ENCODE measurements around the gene PBX1. TPM values are rescaled to one million over a fixed set of nuclear protein-coding genes. Genes with fewer than 3 reads are reported as not detected.

The PBX1 gene
- polyA plus RNA-seq, 3 donors = 0.07 TPM; not detected in 2

- TF ChIP-seq CTCF (IDR thresholded peaks at IDR 0.05) = no peak
- H3K9me3 Mint-ChIP-seq = peaks cover 4 to 15% (median 8%) of the 10 kb centered on the region in 7 donors
- WGBS (ENCODE audit: insufficient coverage) = 100% methylated on average over 3 of the region's 4 CpGs
- no peak for DNase-seq
- H3K36me3 ChIP-seq (replicated peaks in 1 of 2; ENCODE audit: control insufficient read depth in 1 of 2, insufficient read depth in 2 of 2, low read length in 2 of 2) = no peaks in the 10 kb centered on the region
- intact Hi-C loops (cut with micrococcal nuclease) = no loop called here
- no peaks in the 10 kb centered on the region for H3K4me1 Mint-ChIP-seq
- H3K27ac ChIP-seq (ENCODE audit: low read depth in 1 of 2, low read length in 2 of 2) = no peak overlapping the region
- no peaks in the 10 kb centered on the region for H3K36me3 Mint-ChIP-seq
- H2AFZ ChIP-seq (ENCODE audit: insufficient read depth, low read depth, low read length, poor library complexity, severe bottlenecking) = no peak overlapping the region
- H3K9ac ChIP-seq (ENCODE audit: insufficient read depth, low read length, poor library complexity, severe bottlenecking) = no peak overlapping the region
- H3K4me3 ChIP-seq (replicated peaks in 1 of 3; ENCODE audit: low read depth in 2 of 3, low read length in 3 of 3) = no peak overlapping the region
- H3K27ac Mint-ChIP-seq = no peak overlapping the region
- H4K20me1 ChIP-seq (ENCODE audit: insufficient read depth, low read length) = no peaks in the 10 kb centered on the region
- H3K27me3 Mint-ChIP-seq (ENCODE audit: low read depth in 3 of 3) = peaks cover 0 to 2% (median 1%) of the 10 kb centered on the region in 3 donors
- no peaks in the 10 kb centered on the region for H3K27me3 ChIP-seq (ENCODE audit: control insufficient read depth in 2 of 2, insufficient read depth in 2 of 2, low read length in 2 of 2)
- H3K4me2 ChIP-seq (replicated peaks; ENCODE audit: extremely low read depth, low read length, poor library complexity, severe bottlenecking) = no peak overlapping the region
- H3K9me3 ChIP-seq (replicated peaks in 1 of 2; ENCODE audit: control insufficient read depth in 1 of 2, insufficient read depth in 1 of 2, low read length in 2 of 2) = peaks cover 0 to 7% of the 10 kb centered on the region in 2 donors
- no peak overlapping the region for H3K4me3 Mint-ChIP-seq
- H3K79me2 ChIP-seq (ENCODE audit: insufficient read depth, low read length) = no peaks in the 10 kb centered on the region
- H3K4me1 ChIP-seq (ENCODE audit: control insufficient read depth in 1 of 2, insufficient read depth in 2 of 2, low read length in 2 of 2) = no peaks in the 10 kb centered on the region
Observed at GRCh38 chr1:164579381-164579780, 20.4 kb downstream of the PBX1 start.

GRCh38 chr1:164581762-164582161 is 22.8 kb downstream of the PBX1 start:
- H3K9ac ChIP-seq (ENCODE audit: insufficient read depth, low read length, poor library complexity, severe bottlenecking) = no peak overlapping the region
- Mint-ChIP-seq H3K27ac (no peak overlapping the region), H3K9me3 (peaks cover 0 to 6% (median 2%) of the 10 kb centered on the region in 7 donors), H3K4me1 (no peaks in the 10 kb centered on the region), H3K36me3 (no peaks in the 10 kb centered on the region), H3K4me3 (no peak overlapping the region), H3K27me3 (ENCODE audit: low read depth in 3 of 3) (peaks cover 0 to 2% (median 2%) of the 10 kb centered on the region in 3 donors)
- H2AFZ ChIP-seq (ENCODE audit: insufficient read depth, low read depth, low read length, poor library complexity, severe bottlenecking) = no peak overlapping the region
- intact Hi-C loops (cut with micrococcal nuclease) = no loop called here
- no peaks in the 10 kb centered on the region for H3K27me3 ChIP-seq (ENCODE audit: control insufficient read depth in 2 of 2, insufficient read depth in 2 of 2, low read length in 2 of 2)
- no peaks in the 10 kb centered on the region for H3K36me3 ChIP-seq (replicated peaks in 1 of 2; ENCODE audit: control insufficient read depth in 1 of 2, insufficient read depth in 2 of 2, low read length in 2 of 2)
- TF ChIP-seq CTCF (IDR thresholded peaks at IDR 0.05) = no peak
- H3K4me1 ChIP-seq (ENCODE audit: control insufficient read depth in 1 of 2, insufficient read depth in 2 of 2, low read length in 2 of 2) = no peaks in the 10 kb centered on the region
- no peak overlapping the region for H3K27ac ChIP-seq (ENCODE audit: low read depth in 1 of 2, low read length in 2 of 2)
- no CpG with 5 or more reads among the region's 1 CpG for WGBS (ENCODE audit: insufficient coverage)
- no peak for DNase-seq
- no peaks in the 10 kb centered on the region for H4K20me1 ChIP-seq (ENCODE audit: insufficient read depth, low read length)
- no peak overlapping the region for H3K4me2 ChIP-seq (replicated peaks; ENCODE audit: extremely low read depth, low read length, poor library complexity, severe bottlenecking)
- peaks cover 0 to 2% of the 10 kb centered on the region in 2 donors for H3K9me3 ChIP-seq (replicated peaks in 1 of 2; ENCODE audit: control insufficient read depth in 1 of 2, insufficient read depth in 1 of 2, low read length in 2 of 2)
- H3K79me2 ChIP-seq (ENCODE audit: insufficient read depth, low read length) = no peaks in the 10 kb centered on the region
- H3K4me3 ChIP-seq (replicated peaks in 1 of 3; ENCODE audit: low read depth in 2 of 3, low read length in 3 of 3) = no peak overlapping the region

Measured in CD14-positive monocyte (primary cell).